Measurements from ENCODE around the gene ASF1B.
"Not testable (repeated sequence)": the region's sequence is repeated elsewhere in the genome, so short reads cannot be mapped to it uniquely, and the experiment has no call there.

The ASF1B gene

DNA sequence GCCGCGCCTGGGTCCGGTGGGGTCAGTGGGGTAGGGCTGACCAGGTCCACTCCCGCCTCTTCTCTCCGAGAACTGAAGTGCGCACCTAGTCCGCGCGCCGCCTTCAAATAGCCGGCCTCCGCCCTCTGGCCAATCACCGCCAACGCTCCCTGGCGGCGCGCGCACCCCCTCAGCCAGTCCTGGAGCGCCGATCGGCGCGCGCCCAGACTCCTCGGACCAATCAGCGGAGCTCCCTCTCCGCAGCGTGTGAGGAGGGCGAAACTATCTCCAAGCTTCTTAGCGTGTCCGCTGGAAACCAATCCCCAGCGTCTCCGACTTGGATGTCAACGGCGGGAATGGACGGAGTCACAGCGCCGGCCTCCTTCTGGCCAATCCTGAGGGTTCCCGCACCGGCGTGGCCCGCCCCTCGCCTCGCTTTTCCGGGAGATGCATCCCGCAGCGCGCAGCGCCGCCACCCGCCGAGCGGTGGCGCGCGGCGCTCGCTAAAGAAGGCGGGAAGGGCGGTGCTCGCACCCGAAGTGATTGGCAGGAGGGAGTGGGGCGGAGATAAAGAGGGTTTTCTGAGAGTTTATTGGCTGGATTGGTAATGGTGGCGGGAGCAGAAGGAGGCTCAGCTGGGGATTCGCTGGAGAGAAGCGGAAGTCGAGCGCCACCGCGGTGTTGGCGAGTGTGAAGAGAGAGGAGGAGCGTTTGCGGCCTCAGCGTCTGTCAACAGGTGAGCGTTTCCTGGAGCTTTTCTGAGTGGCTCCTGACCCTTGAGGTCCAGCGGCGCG, at the start of gene ASF1B:
Gene ASF1B (minus strand): TSS at position 81 of the 773 bp plus-strand sequence. CDS start 133 bp downstream, outside the sequence.
- peak; percentile 99 for DNase-seq

DNA sequence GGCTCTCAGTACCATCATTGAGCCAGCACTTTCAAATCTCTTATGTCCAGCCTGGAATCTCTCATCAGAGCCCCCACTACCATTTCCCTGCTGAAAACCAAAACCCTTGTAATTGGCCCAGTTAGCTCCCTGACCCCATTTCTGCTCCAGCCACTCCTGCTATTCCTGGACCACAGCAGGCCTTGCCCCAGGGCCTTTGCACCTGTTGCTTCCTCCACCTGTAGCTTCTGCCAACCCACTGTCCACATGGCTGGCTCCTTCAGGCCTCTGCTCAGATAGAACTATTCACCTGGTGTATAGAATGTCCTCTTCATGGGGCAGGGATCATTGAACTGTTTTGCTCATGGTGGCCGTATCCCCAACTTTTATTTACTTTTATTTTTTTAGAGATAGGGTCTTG, 49.3 kb upstream of the ASF1B start:
- not testable (repeated sequence) for DNase-seq

DNA sequence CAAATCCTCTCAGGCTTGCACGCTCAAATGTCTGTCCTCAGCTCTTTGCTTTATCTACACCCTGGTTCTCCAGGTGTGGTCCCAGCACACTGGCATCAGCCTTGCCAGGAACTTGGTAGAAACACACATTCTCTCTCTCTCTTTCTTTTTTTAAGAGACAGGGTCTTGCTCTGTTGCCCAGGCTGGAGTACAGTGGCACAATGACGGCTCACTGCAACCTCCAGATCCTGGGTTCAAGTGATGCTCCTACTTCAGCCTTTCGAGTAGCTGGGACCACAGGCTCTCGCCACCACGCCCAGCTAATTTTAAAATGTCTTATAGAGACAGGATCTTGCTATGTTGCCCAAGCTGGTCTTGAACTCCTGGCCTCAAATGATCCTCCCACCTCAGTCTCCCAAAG, 48.8 kb upstream of the ASF1B start:
- no peak for DNase-seq

DNA sequence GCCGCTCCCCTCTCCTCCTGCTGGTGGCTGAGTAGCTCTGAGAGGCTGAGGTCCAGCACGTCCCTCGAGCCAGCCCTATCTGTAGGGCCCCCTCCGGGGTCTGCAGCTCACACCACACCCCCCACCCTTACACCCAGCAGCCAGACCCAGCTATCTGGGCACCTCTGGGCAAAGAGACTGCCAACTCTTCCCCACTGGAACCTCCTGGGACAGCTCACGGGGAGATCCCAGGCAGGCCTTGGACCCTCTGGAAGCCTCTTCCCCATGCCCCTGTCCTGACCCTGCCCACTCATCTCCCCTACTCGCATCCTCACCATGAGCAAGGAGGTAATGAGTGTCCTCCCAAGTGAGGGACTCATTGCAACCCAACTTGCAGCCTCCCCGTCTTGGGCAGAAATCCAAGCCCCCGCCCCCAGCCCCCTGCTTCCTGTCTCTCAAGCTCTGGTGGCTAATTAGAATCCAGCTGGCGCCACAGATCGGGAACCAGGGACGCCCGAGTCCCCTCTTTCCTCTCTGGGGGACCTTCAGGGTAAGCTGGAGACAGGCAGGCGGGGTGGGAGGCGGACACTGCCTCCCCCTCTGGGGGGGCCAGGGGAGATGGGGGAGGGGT, 47.5 kb upstream of the ASF1B start:
- DNase-seq, result no peak

DNA sequence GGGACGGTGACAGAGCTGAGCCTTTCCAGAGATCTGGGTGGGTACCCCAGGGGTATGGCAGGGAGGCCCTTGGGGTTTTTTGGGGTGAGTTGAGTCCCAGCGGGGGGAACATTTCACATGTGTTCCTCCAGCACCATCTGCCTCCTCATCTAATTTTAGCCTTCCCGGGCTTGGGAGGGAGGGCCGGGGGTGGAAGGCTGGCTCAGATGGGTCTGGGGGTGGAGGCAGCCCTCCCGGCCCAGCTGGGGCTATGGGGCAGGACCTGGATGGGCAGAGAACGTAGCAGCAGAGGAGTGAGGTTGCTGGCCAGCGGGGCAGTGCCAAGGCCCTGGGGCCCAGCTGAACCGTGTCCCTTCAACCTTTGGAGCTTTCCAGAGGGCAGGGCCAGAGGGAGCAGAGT, 46.1 kb upstream of the ASF1B start:
- no peak for DNase-seq

DNA sequence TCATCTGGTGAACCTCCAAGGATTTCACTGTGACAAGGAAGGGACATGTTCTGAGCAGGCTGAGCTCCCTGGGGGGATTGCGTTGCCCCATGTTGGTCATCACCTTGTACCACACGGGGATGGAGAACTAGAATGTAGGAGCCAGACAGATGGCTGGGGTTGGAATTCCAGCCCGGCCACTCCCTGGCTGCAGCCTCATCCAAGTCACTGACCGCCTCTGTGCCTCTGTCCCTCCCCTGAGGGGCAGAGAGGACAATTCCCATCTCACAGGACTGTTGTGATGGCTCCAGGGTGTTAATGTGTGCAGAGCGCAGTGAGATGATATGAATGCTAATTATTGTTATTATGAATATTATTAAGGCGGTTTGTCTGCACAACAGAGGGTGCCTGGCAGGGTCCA, 45.5 kb upstream of the ASF1B start:
- DNase-seq, result no peak

DNA sequence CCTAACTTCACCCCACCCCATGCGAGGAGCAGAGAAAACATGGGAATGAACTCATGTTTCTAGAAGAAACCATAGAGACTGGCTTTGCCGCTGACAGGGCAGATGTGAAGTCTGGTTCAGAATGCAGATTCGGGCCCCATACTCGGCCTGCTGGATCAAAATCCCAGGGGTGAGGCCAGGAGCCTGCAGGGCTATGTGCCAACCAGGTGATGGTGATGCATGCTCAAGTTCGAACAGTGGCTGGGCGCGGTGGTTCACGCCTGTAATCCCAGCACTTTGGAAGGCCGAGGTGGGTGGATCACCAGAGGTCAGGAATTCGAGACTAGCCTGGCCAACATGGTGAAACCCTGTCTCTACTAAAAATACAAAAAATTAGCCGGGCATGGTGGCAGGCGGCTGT, 44.8 kb upstream of the ASF1B start:
- DNase-seq, result not testable (repeated sequence)

DNA sequence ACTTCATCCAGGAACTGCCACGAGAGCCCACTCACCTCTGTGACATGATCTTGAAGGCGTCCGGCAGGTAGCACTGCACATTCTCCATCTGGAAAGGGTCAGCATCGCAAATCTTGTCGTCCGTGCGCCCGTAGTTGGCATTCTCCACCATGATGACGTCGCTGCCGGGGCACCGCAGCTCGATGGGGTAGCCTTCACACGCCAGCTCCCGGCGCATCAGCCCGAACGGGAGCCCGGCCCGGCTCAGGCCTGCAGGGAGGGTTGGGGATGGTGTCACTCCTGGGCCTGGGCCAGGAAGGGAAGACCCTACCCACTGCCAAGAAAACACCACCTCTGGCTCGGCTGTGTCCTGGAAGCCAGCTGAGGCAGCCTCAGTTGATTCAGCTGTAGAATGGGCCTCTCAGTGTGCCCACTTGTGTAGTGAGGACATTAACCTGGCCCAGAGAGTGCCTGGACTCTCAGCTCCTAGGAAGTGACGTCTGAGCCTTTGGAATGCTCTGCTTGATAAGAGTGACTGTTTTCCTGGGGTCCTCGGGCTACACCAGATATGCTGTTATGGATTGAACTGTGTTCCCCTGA, 41.2 kb upstream of the ASF1B start:
- no peak for DNase-seq

DNA sequence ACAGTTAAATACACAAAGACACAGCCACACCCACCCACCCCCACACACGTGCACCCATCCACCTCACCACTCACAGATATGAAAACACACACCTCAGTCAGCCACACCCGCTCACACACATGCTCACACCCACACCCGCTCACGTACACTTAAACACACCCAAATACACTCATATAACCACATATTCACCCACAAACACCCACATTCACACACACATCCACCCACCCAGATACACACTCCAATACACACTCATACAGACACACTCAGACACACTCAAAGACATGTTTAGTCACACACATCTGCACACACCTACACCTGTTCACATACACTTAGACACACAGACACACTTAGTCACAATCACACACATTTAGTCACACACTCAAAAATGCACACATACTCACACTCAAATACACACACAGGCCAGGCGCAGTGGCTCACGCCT, 39.0 kb upstream of the ASF1B start:
- DNase-seq, result no peak

DNA sequence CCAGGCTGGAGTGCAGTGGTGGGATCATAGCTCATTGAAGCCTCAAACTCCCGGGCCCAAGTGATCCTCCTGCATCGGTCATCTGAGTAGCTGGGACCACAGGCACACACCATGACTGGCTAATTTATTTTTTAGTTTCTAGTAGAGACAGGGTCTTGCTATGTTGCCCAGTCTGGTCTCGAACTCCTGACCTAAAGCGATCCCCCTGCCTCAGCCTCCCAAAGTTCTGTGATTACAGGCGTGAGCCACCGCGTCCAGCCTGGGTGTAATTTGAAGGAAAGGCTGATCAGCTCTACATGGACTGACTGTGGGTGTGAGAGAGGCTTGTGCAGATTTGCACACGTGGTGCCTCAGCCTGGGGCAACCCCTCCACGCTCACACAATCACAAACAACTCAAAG, 38.5 kb upstream of the ASF1B start:
- DNase-seq, result no peak

DNA sequence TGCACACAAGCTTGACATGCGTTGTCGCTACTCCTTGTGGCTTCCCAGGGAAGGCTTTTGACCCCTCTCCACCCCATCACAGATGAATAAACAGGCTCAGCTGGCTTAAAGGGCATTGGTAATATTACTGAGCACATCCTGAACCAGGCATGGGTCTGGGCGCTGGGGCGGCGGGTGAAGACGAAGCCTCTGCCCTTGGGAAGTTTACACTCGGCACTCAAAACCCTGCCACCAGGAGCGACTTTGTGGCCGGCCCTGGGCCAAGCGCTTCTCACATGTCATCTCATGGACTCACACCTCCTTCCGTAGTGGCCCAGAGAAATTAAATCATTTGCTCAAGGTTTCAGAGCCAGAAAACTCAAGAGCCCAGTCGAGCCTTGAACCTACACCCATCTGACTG, 32.6 kb upstream of the ASF1B start:
- DNase-seq, result no peak

DNA sequence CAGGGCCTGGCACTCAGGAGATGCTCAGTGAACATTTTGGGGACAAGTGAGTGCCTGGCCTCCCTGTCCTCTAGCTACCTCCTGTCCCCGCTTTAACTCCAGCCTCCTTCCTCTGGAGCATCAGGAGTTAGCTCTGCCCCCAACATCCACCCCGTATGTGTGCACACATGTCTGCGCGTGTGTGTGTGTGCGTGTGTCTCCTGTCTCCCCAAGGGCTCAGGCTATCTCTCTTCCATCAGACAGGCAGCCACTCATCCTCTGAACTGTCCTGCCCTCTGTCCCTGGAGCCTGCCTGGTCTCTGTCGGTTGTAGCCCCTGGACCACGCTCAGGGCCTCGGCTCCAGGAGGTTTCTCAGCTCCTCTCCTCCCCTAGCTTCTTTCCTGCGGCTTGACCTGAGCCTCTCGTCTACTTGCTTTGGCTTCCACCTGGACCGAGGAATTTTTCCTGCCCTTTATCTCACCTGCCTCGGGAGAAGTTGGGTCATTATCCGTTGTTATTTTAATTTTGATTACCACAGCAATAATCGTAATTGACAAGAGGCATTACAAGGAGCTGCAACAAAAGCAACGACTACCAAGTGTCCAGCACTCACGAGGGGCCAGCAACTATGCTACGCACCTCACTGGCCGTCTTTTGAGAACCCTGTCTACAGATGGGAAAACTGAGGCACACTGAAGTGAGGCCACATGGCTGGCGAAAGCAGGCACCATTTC, 32.0 kb upstream of the ASF1B start:
- DNase-seq, result no peak

DNA sequence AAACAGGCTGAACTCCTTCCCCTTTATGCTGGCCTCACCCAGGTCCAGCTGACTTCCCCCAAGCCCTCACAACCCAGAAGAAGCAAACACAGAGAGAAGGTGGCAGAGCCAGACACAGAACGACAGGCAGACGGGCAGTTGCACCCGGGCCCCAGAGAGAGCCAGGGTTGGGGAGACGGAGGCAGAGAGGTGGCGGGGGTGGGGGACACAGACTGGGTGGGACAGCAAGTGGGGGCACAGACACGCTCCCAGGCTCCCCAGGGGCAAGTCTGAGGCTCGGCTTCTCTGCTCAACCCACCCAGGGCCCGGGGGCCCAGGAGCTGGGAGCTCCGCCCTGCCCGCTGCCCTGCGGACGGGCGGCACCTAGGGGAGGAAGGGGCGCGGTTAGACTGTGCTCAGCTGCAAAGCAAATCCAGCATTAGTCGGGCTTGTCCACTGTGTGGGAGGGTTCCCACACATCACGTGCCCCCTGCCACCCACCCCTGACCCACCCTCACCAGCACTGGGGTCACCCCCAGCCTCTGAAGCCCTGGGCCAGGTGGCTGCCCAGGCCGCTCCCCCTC, 31.3 kb upstream of the ASF1B start:
- no peak for DNase-seq

DNA sequence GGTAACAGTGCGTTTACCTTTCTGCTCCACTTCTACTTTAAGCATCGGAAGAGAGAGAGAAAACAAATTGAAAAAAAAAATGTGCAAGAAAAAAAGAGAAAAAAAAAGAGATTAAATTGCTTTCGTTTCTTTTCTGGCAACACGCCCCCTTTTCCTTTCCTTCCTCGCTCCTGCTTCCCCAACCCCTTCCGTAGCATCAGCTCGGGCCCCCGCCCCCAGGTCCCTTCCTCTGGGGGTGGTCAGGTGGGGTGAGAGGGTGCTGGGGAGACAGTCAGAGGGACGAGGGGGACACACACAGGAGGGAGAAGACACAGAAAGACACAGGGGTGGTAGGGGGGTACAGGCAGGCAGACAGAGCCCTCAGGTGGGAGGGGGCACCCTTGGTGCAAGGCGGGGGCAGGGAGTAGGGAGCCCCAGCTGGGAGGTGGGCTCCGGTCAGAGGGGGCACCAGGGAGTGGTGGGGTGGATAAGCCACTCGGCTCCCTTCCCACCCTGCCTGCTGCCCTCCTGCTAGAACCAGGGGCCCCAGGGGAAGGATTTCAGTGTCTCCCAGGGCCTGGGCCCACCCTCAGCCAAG, 30.7 kb upstream of the ASF1B start:
- no peak for DNase-seq

DNA sequence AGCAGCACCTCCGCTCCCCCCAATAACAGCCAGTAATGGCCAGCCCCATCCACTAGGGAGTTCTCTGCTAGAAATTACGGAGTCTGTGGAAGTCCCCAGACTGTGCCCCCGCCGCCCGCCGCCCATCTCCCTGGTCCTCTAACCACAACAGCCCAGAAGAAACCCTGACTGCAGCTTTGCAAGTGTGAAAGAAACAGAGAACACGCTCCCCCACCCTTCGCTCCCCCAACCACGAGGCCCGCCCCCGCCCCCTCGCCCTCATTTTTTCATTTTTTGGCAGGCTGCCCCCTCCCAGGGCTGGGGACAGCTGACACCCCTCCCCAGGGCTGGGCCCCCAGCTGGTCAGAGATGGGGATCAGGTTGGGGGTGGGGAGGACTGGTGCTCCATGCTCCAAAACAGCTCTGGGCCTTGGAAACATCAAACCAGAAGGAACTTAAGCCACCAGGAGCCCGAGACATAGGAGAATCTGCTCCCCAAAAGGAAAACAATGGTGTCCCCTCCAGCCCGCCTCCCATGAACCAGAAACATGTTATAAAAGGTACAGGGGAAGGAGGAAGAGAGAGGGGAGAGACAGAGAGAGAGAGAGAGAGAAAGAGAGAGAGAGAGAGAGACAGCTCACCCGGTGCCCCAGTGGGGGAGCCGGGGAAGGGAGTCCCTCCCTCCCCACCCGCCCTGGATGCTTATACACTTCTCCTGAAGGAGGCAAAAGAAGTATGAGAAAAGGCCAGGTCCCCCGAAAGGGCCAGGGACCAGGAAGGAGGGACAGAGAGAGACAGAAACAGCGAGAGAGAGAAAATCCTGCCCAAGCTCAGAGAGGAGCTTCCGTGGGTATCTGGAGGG, 29.8 kb upstream of the ASF1B start:
- no peak for DNase-seq

DNA sequence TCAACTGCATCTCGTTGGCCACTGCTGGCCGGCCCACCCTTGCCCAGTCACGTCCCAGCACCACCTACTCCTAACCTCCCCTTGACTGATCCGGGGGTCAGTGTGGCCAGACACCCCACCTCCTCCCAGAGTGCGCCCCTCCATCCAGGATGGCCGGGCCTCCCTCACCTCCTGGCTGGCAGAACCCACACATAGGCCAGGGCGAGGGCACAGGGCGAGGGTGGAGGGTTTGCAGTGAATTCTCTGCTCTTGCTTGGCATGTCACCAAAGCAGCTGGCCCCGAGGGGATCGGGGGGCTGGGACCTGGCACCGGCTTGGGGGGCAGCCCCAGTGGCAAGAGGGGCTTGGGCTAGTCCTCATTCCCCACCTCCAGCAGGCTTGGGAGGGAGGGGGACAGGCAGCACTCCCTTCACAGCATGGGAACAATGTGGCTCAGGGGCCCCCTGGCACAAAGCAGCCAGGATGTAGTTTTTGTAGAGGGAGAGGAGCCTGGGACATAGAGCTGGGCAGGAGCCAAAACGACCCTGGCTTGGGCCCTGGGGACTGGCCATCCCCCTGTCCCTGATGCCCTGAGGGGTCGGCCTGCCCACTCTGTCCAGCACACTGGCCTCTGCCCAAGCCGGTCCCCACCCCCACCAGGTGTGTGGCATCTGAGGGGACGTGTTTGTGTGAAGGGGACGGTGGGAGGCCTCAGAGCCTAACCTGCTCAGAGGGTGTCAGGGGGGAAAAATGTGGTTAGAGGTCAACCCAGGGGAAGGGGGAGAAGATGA, 28.5 kb upstream of the ASF1B start:
- DNase-seq, result no peak

DNA sequence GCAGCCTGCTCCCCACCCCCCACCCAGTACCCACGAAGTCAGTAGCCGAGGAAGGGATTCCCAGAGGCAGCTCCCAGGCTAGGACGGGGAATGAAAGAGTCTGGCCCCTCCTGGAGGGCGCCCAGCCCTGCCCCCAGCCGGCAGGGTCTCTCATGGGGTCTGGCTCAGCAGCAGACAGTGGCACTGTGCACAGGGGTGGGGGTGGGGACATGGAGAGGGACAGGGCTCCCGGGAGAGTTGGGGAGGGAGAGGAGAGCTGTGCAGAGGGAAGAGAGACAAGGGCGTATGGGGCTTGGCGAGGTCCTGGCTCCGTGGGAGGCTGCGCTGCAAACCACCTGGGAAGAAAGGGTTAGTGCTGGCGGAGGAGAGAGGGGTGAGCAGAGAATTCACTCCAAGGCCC, 27.7 kb upstream of the ASF1B start:
- no peak for DNase-seq

DNA sequence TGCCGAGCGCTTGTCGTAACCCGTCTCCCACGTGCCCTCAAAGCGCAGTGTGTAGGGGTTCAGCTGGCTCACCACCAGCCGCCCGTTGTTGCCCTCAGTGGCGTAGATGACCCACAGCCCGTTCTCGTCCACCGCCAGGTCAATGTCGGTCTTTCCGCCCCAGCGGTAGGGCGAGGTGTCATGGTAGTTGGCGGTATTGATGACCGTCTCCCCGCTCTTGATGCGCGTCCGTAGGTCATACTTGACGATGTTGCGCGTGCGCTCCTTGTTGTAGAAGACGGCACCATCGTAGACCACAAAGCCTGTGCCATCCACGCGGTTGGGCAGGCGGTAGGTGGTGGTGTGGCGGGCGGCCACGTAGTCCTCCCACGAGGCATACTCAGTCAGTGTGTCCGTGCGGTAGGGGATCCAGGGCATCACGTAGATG, 26.5 kb upstream of the ASF1B start:
- no peak for DNase-seq

DNA sequence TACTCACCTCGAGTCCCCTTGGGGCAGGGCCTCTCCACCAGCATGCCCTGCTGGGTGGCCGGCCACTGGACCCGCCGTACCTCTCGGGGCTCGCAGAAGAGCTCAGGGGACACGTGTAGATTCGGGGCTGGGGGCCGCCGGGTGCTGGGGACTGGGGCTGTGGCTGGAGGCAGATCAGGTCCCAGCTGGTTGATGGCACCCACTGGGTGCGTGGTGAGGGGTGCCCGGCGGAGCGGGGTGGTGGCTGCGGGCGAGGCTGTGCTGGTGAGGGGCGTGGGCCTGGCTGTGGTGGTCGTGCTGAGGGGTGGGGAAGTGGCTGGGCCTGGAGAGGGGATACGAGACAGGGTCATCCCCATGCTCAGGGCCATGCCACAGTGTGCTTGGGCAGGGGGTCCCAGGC, 24.9 kb upstream of the ASF1B start:
- DNase-seq, result no peak

DNA sequence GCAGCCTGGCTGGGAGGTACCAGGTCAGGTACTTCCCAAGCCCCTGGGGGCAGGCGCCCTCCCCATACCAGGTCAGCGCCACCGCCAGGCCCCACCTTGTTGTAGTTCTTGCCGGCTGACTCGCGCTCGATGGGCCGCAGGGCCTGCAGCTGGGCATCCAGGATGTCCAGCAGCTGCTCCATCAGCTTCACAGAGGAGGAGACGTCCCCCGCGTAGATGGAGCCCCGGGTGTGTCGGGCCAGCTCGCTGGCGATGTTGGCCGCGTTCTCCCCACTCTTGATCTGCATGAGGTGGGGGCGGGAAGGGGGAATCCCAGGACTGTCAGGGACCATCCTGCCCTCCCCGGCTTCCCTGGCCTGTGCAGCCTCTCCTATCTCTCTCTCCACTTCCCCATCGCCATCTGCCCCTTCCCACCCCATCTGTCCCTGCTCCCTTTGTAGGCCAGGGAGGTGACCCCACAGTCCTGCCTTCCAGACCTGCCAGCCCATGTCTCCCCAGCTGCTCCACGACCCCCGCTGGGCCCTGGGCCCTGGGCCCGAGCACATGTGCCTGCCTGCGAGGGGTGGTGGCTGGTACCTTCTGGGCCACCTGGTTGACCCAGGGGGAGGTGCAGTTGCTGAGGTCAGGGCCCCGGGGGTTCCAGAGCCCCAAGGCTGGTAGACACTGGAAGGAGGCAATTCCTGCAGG, 23.8 kb upstream of the ASF1B start:
- no peak for DNase-seq

DNA sequence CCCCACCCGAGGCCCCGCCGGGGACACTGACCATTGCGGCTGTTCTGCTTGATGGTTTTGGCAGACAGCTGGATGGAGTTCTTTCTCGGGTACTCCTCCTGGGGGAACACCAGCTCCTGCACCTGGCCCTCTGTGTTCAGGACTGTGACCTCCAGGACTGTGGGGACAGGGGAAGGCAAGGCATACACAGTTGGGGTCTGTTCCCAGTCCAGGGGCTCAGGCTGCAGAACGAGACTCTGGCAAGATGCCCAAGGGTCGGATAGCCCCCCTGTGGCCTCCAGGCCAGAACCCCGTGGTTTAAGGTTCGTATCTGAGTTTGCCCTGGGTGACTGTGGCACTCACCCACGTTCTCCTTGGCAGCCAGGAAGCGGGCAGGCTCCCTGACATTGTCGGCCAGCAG, 22.7 kb upstream of the ASF1B start:
- DNase-seq, result no peak

All from RPMI8226 (cell line).